ENCODE data around the gene PFKFB3.

Gene PFKFB3

DNA sequence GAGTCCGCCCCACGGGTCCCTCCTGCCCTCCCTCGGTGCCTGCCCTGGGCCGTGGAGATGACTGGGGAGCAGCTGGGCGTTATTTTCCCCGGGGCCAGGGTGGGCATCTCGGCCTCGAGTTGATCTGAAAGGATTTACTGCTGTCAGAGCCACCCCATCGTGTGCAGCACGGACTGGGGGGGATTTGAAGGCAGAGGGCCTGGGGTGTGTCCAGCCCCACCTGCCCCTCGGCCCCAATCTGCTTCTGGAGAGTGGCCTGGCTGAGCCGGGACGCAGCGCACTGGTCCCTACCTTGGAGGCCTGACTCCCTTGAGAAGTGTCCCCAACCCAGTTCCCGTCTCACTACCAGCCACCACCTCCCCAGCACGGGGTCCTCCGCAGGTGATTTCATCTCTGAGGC is 24.2 kb upstream of the PFKFB3 start:
- TF ChIP-seq, protein P1, sequence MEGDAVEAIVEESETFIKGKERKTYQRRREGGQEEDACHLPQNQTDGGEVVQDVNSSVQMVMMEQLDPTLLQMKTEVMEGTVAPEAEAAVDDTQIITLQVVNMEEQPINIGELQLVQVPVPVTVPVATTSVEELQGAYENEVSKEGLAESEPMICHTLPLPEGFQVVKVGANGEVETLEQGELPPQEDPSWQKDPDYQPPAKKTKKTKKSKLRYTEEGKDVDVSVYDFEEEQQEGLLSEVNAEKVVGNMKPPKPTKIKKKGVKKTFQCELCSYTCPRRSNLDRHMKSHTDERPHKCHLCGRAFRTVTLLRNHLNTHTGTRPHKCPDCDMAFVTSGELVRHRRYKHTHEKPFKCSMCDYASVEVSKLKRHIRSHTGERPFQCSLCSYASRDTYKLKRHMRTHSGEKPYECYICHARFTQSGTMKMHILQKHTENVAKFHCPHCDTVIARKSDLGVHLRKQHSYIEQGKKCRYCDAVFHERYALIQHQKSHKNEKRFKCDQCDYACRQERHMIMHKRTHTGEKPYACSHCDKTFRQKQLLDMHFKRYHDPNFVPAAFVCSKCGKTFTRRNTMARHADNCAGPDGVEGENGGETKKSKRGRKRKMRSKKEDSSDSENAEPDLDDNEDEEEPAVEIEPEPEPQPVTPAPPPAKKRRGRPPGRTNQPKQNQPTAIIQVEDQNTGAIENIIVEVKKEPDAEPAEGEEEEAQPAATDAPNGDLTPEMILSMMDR (IDR thresholded peaks at IDR 0.05; ENCODE audit: extremely low read depth, missing control alignments), result no peak
- DNase-seq (ENCODE audit: low spot score), result no peak

DNA sequence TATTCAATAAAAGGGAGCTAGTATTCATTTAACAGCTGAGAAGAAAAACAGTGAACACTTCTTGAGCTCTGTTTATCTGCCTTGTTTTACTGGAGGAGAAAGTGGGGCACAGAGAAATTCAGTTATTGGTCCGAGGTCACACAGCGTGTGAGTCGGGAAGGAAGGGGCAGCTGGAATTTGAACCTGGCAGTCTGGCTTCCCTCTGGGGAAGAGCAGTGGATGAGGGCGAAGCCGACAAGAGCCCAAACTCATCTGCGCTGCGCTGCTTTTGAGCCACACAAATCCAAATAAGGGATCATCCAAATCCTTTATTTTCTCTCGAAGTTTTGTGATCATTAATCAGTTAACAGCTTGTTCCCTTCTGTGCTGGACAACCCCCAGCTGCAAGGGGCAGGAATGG is 23.7 kb upstream of the PFKFB3 start:
- TF ChIP-seq, protein P1 (IDR thresholded peaks at IDR 0.05; ENCODE audit: extremely low read depth, missing control alignments), result no peak
- DNase-seq (ENCODE audit: low spot score), result no peak

DNA sequence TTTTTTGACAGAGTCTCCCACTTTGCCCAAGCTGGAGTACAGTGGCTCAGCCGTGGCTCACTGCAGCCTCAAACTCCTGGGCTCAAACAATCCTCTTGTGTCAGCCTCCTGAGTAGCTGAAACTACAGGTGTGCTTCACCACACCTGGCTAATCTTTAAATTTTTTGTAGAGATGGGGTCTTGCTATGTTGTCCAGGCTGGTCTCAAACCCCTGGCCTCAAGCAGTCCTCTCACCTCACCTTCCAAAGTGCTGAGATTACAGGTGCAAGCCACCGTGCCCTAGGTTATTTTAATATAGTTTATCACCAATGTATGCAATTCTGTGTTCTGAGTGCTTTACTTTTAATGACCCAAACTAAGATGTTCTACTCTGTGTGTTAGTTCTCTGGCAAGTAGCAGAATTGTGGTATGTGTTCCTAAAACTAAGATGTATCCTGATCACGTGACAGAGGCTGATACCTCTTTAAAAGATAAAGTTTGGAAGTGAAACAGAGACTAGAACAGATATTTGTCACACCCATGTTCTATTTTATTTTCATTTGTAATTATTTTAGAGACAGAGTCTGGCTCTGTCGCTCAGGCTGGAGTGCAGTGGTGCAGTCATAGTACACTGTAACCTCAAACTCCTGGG is 22.1 kb upstream of the PFKFB3 start:
- TF ChIP-seq, protein P1 (IDR thresholded peaks at IDR 0.05; ENCODE audit: extremely low read depth, missing control alignments), result no peak
- no peak for DNase-seq (ENCODE audit: low spot score)

DNA sequence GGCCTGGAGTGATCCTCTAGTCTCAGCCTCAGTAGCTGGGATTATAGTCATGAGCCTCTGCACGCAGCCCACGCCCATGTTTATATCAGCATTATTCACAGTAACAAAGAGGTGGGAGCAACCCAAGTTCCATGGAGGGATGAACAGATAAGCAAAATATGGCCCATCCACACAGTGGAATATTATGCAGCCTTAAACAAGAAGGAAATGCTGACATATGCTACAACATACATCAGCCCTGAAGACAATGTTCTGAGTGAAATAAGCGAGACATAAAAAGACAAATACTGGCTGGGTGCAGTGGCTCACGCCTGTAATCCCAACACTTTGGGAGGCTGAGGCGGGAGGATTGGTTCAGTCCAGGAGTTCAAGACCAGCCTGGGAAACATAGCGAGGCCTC is 21.5 kb upstream of the PFKFB3 start:
- no peak for DNase-seq (ENCODE audit: low spot score)
- TF ChIP-seq, protein P1 (IDR thresholded peaks at IDR 0.05; ENCODE audit: extremely low read depth, missing control alignments), result no peak

DNA sequence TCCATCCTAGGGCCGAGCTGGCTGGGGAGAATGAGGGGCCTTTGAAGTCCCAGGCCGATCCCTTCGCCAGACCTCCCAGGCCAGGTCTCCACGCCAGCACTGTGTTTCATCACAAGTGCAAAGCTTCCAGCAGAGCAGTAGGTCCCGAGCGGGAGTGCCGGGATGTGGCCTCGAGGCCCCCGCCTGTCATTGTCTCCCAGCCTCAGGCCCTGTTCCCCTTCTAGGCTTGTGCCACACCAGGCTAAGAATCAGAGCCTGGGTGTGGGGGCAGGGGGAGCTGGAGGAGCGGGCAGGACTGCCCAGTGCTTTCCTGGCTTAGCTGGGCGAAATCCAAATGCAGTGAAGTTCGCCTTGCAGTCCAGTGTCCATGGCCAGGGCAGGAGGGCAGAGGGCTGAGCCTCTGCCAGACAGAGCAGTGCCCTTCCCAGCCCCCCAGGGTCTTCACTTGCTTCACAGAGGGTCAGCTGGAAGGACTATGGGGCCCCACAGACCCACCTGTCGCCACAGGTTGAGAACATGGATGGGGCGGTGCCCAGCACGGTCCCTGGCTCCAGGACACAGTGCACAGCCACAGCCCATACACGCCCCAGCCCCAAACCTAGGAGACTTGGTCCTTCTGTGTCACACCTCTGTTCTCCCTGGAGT is 20.2 kb upstream of the PFKFB3 start:
- TF ChIP-seq, protein P1 (IDR thresholded peaks at IDR 0.05; ENCODE audit: extremely low read depth, missing control alignments), result no peak
- DNase-seq (ENCODE audit: low spot score), result no peak

DNA sequence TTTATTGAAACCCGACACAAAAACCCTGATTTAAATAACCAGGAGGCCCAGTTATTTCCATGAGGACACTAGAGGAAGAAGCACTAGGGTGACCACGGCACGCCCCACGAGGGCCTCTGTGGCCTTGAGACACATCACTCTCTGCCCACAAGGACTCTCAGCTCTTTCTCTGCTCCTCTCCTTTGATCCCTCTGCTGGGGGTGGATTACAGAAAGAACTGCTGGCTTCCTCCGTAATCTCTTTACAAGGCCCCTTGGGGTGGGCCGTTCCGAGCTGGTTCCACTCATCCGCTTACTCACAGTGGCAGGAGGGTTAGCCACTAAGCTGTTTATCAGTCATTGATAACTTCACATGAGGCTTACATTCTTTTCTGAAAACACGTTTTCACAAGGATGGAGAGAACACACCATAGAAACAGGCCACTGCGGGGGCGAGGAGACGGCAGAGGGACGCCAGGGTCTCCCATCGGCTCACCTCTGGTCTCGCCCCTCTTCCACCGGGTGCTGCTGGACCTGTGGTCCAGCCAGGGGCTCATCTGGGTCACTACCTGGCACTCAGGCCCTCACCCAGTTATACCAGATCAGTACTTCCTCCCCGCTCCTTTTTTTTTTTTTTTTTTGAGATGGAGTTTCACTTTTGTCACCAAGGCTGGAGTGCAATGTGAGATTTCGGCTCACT is 17.6 kb upstream of the PFKFB3 start:
- no peak for DNase-seq (ENCODE audit: low spot score)

DNA sequence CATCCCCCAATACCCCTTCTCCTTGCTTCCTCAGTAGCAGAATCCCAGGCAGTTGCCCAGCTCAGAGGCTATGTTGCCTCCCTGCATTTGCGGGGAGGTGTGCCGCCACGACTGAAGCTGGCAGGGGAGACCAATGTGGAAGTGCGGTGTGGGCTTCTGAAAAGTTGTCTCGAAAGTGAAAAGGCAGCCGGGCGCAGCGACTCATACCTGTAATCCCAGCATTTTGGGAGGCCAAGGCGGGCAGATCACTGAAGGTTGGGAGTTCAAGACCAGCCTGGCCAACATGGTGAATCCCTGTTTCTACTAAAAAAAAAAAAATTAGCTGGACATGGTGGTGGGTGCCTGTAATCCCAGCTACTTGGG is 15.9 kb upstream of the PFKFB3 start:
- DNase-seq (ENCODE audit: low spot score), result no peak

More for the DNA sequence above, 17.6 kb upstream of the PFKFB3 start:
- TF ChIP-seq, protein P1 (IDR thresholded peaks at IDR 0.05; ENCODE audit: extremely low read depth, missing control alignments), result no peak

More for the DNA sequence above, 15.9 kb upstream of the PFKFB3 start:
- TF ChIP-seq, protein P1 (IDR thresholded peaks at IDR 0.05; ENCODE audit: extremely low read depth, missing control alignments), result no peak

Data from GM20000 (cell line).